GM21423 (cell line): ENCODE results near the gene AZGP1.
"Not testable (repeated sequence)": the region's sequence is repeated elsewhere in the genome, so short reads cannot be mapped to it uniquely, and the experiment has no call there.

Experiments used
- ATAC-seq: cut with Tn5 transposase; IDR thresholded peaks from one replicate; pipeline ENCODE4 v1.9.1; 2021; ENCODE audit warnings: mild to moderate bottlenecking, moderate library complexity; ENCODE audit not compliant: unreplicated experiment

The AZGP1 gene

DNA sequence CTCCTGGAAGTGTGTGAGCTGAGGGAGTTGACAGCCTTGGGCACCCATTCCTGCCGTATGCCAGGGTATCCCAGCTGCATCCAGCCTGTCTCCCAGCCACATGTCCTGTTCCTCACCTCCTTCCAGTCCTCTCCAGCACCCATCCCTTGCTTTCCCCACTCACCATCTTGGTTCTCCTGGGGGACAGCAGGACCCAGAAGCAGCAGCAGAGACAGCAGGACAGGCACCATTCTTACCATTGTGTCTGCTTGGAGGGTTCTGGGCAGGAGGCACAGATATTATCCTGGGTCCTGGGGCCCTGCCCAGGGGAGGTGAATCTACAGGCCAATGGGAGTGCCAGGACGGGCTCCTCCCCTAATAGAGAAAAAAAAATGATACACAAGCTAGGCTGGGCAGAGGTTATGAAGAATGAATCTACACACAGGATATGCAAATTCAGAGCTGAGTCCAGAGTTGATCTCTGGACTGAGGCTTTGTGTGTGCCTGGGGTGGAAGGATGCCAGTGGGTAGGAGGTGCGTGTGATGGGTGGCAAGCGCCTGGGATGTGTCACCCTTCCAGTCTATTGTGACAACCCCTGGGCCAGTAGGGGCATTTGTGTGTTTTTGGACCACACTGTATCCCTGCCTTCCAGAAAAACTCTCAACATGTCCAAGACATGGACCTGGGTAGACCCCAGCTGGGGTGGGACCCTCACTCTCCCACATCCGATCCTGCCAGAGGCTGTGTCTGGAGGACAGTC lies at the start of gene AZGP1:
TSS of gene AZGP1 (minus strand) at position 250 of the 740 bp plus-strand sequence. CDS start at position 239, 11 bp downstream.
- ATAC-seq, result no peak

GRCh38 chr7:100024020-100024619 lies 48.3 kb upstream of the AZGP1 start:
- ATAC-seq, result no peak

GRCh38 chr7:100023526-100023925 lies 47.7 kb upstream of the AZGP1 start:
- no peak for ATAC-seq

- no peak for ATAC-seq
These were observed 46.8 kb upstream of the AZGP1 start for GRCh38 chr7:100022621-100023020.

GRCh38 chr7:100021297-100021696 lies 45.5 kb upstream of the AZGP1 start:
- ATAC-seq, result no peak

DNA sequence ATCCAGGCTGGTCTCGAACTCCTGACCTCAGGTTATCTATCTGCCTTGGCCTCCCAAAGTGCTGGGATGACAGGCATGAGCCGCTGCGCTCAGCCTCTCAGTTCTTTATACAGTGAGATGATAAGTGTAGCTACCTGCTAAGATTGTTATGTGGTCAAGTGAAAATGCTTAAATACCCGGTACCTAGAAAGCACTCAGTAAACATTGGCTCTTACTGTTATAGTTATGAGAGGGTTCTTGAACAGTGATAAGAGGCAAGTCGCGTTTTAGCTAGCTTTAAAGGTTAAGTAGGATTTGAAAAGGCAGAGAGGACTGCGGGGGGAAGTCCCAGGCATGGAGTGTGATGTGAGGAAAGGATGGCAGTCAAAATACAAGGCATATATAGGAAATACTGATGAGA lies 44.1 kb upstream of the AZGP1 start:
- no peak for ATAC-seq

DNA sequence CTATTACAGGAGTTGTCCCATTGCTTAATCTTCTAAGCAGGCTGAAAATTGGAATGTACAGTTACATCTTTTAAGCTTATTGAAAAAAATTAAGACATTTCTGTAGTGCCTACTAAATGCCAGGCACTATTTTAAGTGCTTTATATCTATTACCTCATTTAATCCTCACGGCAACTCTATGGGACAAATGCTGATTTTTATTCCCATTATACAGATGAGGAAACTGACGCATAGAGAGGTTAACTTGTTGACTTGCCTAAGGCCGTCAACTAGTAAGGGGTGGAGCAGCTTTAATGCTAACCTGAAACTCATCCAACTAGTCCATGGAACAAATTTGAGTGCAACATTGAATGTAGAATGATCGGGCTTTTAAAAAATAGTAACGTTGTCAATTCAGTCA lies 42.0 kb upstream of the AZGP1 start:
- ATAC-seq, result no peak

DNA sequence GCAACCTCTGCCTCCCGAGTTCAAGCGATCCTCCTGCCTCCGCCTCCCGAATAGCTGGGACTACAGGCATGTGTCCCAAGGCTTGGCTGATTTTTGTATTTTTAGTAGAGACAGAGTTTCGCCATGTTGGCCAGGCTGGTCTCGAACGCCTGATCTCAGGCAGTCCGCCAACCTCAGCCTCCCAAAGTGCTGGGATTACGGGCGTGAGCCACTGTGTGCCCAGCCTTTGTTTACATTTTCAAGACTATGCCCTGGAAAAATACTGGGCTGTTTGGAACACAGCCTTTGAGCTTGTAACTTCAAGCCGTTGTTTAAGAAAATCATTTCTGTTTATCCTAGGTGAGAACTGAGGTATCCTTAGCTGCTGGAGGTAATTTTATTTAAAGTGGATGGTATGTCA lies 41.5 kb upstream of the AZGP1 start:
- ATAC-seq, result no peak

DNA sequence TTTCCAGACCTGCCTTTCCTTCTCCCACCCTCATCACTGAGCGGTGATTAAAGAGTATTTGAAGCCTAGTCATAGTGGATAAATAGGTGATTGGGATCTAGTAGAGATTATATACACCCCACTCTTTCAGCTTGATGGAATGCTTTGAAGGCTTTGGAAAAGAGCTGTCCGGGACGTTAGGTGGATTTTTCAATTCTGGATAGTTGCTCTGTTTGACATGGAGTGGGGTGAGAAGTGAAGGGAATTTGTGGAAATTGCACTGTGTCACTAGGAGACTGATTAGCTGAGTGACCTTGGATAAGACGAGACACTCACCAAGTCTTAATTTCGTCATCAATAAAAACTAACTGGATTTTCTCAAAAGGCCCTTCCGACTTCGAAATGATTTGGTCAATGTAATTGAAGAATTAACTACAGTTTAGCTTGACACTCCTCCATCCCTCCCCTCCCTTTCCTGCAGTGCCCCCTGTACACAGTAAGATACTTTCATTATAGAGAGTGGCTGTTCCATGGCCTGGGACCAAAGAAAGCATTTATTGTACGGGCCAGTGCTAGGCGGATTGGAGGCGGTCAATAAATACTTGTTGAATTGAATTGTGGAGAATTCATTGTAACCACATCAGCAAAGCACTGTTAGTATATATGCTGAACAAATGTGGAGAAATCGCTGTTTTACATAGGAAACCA lies 40.5 kb upstream of the AZGP1 start:
- ATAC-seq, result no peak

DNA sequence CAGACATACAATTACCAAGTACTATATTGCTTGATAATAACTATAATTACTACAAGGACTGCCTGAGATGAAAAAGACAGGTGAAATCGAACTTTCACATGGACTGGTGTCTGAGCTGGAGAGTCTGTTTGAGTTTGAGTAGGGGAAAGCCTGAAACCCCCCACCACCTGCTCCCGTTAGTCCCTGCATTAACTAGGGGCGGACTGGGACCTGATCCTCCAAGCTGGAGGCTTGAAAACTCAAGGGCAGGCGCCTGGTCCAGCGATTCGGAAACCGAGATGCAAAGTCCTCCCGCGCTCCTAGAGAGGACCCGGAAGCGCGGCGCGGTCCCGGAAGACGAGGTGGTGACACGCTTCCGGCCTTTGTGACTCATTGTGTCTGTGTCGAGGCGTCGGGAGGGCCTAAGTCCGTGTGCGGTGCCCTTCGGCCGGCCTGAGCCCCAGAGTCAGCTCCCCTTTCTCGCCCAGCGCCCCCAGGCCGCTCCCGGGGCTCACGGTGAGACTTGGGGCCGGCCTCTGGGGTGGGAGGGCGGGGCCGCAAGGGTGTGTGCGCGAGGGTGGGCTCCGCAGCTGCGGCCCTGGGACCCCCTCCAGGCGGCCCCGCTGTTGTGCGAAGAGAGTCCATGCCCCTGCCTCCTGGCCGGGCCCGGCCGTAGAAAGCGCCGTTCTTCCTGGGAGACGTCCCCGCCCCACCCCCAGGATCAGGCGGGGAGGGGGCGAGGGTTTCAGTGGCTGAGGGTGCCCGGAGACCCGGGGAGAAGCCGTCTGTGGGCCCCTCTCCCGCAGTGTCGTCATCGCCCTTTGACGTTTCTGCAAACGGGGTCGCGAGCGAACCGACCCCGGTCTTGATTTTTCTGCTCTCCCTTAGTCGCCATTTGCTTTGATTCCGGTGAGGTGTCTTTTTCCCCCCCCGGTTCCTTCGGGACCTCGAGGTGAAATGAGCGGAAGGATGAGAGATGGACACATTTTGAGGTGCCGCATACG lies 39.7 kb upstream of the AZGP1 start, which contains the start of gene ZKSCAN1:
TSS of gene ZKSCAN1 (plus strand) at position 365 of the 983 bp plus-strand sequence. CDS start 7,911 bp downstream, outside the sequence.
- peak; percentile 96 for ATAC-seq

GRCh38 chr7:100013328-100013676 lies 37.5 kb upstream of the AZGP1 start:
- ATAC-seq, result no peak

DNA sequence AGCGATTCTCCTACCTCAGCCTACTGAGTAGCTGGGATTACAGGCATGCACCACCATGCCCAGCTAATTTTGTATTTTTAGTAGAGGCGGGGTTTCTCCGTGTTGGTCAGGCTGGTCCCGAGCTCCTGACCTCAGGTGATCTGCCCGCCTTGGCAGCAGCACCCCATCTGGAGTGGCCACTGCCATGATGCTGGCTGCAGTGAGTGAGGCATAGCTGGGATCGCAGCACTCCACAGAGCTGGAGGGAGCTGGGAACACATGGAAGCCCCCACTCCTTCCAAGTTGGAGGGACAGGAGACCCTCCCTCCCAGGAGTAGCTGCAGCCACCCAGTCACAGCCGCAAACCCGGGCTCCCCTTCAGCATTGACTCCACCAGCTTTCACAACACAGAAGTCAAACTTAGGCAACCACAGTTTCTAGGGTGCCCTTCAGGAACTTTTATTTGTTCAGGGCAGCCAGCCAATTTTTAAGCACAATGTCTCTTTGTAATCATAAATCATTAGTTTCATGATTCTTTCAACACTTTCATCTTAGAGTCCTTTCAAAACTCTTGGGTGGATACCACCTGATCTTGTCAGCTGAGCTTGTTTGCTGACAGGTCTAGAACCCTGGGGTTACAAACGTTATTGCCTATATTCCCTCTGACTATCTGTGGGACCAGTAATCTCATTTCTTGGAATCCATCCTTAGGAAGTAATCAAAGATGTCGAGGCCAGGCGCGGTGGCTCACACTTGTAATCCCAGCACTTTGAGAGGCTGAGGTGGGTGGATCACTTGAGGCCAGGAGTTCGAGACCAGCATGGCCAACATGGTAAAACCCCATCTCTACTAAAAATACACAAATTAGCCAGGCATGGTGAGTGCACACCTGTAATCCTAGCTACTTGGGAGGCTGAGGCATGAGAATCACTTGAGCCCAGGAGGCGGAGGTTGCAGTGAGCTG lies 36.8 kb upstream of the AZGP1 start:
- not testable (repeated sequence) for ATAC-seq

DNA sequence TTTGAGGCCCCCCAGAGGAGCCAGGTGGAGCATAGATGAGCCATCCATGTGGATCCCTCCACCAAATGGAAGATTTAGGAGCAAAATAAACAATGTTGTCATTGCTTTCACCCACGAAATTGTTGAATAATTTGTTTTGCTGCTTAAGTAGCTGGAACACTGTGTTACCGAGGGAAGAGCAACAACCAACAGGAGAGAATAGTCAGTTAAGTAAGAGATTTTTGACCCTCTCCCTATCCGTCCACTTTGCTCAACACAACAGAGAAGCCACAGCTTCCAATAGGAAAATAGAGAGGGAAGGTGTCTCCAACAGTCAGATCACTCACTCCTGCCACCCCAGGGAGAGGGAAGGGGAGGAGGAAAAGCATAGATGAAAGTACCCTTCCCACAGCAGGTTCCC lies 35.7 kb upstream of the AZGP1 start:
- ATAC-seq, result no peak

GRCh38 chr7:100010901-100011300 lies 35.1 kb upstream of the AZGP1 start:
- no peak for ATAC-seq

DNA sequence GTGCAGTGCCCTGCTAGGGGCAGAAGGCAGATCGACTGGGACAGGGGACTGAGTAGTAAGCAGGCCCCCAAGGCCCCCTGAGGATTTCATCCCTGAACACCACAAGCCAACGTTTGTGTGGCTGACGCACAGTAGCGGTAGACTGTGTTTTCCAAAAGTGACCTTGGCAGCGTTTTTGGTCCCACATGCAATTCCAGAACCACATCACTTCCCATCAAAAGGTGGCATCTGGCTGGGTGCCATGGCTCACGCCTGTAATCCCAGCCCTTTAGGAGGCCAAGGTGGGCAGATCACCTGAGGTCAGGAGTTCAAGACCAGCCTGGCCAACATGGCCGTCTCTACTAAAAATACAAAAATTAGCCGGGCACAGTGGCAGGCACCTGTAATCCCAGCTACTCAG lies 34.1 kb upstream of the AZGP1 start:
- ATAC-seq, result not testable (repeated sequence)

GRCh38 chr7:100008525-100008924 lies 32.7 kb upstream of the AZGP1 start:
- ATAC-seq, result no peak

DNA sequence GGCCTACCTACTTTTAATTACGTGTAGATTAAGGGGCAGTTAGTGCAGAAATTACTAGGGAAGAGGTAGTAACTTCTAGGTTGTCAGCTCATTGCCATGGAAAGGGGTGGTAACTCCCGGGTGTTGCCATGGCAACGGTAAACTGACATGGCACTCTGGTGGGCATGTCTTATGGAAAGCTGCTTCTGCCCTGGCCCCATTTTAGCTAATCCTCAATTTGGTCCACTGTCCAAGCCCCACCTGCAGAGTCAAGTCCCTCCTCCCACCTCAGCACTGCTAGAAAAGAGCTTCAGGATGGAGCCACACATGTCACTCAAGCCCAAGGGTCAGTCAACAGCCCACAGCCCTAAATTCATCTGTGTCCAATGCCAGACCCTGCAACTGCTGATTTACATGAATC lies 32.1 kb upstream of the AZGP1 start:
- no peak for ATAC-seq

DNA sequence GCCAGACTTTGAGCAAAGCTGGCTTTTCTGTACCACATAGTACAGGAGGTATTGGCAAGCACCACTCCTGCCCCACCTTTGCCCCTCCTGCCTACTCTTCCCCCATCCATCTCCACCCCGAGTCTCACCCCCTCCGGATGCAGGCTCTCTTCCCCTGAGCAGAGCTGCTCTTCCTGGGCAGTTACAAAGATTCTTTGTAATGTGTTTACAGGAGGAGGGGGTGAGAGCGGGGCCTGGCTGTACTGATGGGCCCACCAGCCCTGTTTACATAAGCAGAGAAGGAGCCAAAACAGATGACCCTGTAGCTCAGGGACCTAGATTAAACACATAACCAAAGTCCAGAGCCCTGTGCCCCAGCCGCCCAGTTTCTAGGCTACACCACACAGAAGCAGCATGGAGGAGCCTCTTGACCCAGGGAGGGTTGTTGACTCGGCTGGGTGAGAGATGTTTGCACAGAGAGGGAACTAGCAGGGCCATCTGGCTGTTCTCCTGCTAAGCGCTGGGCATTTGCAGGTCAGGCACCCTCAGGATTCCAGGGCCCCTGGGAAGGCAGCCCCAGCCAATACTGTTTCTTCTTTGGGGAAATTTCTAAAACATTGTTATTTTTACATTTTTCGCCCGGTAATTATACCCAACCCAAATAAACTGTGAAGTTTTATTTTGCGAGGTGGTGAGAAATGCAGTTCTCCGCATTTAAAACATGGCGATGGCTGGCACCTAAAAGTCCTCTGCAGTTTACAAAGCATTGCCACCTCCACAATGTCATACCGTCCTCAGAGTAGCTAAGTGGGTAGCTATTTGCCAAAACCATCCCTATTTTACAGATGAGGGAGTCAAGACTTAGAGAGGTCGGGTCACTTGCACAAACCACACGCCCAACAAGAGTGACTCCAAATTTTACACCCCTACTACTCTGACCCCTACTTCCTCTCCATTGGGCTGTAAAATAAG lies 28.2 kb upstream of the AZGP1 start:
- no peak for ATAC-seq

- no peak for ATAC-seq
These were observed 24.4 kb upstream of the AZGP1 start for GRCh38 chr7:100000239-100000638.
